ENCODE results near the gene CLSTN2.

The CLSTN2 gene

DNA sequence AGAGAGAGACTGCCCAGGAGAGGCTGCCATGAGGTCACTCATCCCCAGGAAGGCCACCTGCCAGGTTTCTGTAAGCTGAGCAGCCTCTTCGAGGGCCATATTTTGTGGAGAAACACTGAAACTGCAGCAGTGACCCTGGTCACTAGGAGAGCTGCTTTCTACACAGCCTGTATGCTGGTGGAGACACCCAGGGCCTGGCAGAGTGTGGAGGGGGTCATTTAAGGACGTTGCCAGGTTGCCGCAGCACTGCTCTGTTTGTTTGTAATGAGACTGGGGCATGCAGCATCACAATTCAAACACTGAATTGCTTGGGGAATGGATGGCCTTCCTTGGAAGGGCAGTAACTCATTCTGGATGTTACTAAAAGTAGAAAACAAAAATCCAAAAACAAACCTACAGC, 638.0 kb downstream of the CLSTN2 start:
- no peak for DNase-seq

GRCh38 chr3:140574375-140574774, 639.4 kb downstream of the CLSTN2 start:
- DNase-seq, result no peak

DNA sequence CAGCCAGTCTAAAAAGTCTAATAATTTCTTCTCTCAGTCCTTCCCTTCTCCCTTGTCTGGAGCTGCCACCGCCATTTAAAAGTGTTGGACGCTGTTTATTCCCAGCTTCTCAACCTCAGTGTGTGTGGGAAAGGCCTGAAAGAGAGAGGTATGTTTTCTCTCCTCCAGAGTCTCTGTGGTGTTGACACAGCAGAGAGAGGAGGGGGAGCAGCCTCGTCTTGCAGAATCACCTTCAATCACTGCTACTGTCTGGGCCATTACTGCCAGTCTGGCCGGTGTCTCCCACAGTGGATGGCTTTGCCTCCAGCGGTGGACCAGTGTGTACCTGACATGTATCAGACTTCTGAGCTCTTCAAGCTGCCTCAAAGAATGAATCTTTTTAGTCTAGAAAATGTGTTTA, 641.5 kb downstream of the CLSTN2 start:
- no peak for DNase-seq

- DNase-seq, result no peak
Observed at GRCh38 chr3:140577911-140578310, 642.9 kb downstream of the CLSTN2 start.

GRCh38 chr3:140579260-140579659, 644.3 kb downstream of the CLSTN2 start:
- no peak for DNase-seq

DNA sequence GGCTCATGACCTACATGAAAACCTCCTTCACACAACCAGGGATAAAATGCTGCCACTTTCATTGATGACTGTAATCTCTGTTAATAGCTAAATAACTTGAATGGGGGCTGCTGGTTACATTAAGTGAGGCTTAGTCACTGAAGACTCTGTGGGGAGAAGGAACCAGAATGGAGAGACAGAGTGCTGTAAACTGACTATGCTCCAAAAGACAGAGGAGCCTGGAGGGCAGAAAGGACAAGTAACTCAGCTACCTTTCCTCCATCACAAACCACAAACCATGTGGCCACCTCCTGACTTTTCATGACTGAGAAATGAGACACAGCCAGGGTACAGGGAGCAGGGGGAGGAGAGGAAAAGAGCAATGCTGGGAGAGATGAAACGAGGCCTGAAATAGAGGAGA, 645.8 kb downstream of the CLSTN2 start:
- DNase-seq, result no peak

- no peak for DNase-seq
Observed at GRCh38 chr3:140584549-140584948, 649.6 kb downstream of the CLSTN2 start.

DNA sequence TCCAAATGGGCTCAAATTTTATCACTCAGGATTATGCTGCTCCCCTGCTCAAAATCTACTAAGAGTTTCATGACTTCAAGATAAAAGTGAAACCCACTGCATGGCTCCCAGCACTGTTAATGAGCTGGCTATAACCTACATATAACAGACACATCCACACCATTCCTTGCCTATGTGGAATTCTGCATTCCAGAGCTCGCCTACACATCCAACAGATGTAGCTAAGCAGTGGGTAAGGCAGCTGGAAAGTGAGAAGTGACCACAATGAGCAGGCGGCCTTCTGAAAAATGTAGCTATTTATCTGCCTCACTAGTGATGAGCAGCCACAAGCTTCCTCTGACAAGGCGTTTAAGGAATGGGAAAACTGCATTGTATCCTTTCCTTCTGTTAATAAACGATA, 650.8 kb downstream of the CLSTN2 start:
- no peak for DNase-seq

- DNase-seq, result no peak
Observed at GRCh38 chr3:140586311-140586710, 651.3 kb downstream of the CLSTN2 start.

DNA sequence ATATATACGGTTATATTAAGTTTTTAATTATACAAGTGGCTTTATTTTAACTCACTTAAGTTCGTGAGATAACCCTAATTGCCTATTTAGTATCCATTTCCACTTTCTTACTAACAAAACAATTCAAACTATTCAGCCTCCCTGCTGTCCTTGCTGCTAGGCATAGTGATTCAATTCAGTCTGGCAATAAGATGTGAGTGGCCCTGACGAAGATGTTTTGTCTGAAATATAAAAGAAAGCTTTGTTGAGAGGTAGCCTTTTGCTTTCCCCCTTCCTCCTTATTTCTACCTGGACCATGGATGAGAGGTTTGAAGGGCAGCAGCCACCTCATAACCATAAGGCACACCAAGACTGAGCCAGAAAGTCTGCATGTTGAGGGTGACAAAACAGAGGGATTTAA, 653.6 kb downstream of the CLSTN2 start:
- no peak for DNase-seq

DNA sequence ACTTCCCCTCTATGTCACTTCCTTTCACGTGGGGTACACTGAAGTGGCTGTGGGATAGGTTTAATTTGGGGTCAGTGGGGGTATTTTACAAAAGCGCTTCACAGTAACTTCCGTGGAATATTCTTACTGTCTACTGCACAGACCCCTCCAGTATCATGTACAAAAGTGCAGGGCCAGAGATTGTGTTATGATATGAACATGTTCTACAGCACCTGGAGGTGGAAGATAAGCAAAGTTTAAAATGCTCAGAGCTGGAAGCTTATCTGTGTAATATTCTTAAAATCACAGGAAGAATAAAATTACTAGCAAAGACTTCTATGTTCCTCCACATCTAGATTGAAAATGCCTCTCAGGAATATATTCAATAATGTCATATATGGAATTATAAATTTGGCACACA, 658.8 kb downstream of the CLSTN2 start:
- DNase-seq, result no peak

- no peak for DNase-seq
Observed at GRCh38 chr3:140595295-140595694, 660.3 kb downstream of the CLSTN2 start.

GRCh38 chr3:140597364-140597763, 662.4 kb downstream of the CLSTN2 start:
- no peak for DNase-seq

DNA sequence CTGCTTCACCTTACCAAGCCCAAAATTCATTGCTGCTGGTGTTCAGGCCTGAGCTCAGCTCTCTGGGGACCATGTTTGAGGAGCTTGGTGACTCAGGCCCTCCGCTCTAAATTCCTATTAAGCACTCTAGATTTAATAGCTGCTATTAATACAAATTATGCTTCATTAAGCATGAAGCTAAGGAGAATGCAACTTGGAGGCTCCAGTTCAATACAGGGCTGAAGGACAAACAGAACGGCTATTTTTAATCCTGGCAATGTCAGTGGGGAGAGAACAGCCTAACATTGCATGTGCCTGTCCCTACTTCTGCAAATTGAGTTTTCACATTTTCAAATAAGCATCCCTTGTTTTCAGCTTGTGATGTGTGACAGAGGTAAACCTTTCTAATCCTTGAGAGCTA, 662.8 kb downstream of the CLSTN2 start:
- DNase-seq, result no peak

DNA sequence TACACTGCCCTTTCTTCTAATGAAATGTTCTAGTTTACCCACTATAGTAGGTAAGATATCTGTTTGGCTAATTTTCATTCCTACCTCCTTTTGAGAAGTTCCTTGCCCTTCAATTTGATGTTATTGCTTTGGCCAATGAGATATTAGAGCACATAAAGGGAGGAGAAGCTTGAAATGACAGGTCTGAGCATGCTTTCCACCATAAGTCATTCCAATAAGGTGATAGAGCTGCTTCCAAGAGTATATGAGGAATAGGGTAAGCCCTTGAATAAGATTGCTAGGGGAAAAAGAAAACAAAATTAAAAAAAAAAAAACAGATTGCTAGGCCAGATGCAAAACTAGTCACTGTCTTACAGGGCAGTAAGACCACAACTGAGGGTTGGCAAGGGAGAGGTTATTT, 664.0 kb downstream of the CLSTN2 start:
- DNase-seq, result no peak

DNA sequence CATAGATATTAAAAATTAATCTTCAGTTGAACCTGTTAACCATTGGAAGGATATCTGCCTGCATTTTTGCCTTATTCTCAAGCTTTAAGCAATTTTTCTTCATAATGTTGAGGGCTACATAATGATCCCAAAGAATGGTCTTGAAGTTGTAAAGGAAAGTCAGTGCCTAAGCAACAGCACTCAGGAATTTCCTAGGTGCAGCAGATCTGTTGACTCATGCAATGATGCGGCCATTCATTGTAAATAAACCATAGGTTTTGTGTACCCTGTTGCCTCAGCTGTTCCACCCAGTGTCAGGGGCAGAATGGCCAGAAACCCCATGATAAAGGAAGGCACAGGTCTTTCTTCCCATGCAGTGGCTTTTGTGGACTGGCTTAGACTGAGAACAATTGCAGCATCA, 664.5 kb downstream of the CLSTN2 start:
- DNase-seq, result no peak

DNA sequence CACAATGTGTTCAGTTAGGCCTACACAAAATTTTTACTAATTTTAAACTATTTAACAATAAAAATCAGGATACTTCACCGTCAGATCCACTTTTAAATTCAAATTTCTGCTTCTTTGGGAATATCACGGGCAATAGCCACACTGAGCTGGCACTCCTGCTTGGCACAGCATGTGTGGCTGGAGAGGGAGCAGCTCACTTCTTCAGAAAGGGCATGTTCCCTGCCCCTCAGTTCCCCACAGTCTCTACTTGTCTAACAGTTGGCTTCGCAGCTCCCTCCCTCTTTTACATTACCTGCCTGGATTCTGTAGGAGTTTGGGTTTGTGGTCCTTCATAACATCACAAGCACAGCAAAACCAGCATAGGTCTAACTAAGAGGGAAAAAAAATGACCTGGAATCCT, 666.9 kb downstream of the CLSTN2 start:
- DNase-seq, result no peak

GRCh38 chr3:140602781-140603180, 667.8 kb downstream of the CLSTN2 start:
- DNase-seq, result no peak

DNA sequence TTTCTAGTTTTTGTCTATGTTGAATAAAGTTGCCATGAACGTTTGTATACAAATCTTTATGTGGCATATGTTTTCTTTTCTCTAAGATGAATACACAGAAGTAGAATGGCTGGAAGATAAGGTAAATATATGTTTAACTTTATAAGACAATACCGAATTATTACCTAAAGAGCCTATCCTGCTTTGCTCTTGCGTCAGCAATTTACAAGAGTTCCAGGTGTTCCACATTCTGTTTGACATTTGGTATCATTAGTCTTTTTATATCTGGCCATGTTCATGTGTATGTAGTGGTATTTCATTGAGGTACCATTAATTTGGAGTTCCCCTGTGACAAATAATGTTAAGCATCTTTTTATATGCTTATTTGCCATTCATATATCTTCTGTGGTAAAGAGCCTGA, 668.8 kb downstream of the CLSTN2 start:
- no peak for DNase-seq

GRCh38 chr3:140610544-140610943, 675.6 kb downstream of the CLSTN2 start:
- no peak for DNase-seq

GRCh38 chr3:140614001-140614400, 679.0 kb downstream of the CLSTN2 start:
- no peak for DNase-seq

DNA sequence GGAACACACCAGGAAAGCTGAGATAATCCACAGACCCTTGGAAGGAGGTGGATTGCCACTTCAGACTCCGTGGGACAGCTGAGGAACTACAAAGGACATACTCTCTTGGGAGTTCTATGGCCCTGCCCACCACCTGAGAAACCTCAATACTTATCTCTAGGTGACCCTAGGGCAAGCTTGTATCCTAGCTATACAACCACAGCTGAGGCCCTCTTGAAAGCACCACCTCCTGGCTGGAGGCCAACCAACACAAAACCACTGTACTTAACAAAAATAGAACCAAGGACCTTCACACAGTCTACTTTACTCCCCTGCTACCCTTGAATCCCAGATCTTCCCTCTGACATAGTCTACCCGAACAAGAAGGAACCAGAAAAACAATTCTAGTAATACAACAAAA, 682.1 kb downstream of the CLSTN2 start:
- DNase-seq, result no peak

GRCh38 chr3:140626856-140627255, 691.9 kb downstream of the CLSTN2 start:
- no peak for DNase-seq
